ENCODE results near the gene KRT77. TPM values are rescaled to one million over a fixed set of nuclear protein-coding genes. Genes with fewer than 3 reads are reported as not detected.

The KRT77 gene
- total and polyA plus RNA-seq, 2 experiments from 2014 or later: not detected

- H3K27ac Mint-ChIP-seq: no peak overlapping the region
- no peak overlapping the region for H3K4me3 ChIP-seq
- H3K4me2 ChIP-seq: no peak overlapping the region
- H3K79me2 ChIP-seq (replicated peaks; ENCODE audit: insufficient read depth): no peaks in the 10 kb centered on the region
- no peaks in the 10 kb centered on the region for H3K9me3 Mint-ChIP-seq
- ATAC-seq (no peak), DNase-seq (ENCODE audit: low spot score) (no peak)
- TF ChIP-seq REST (IDR thresholded peaks at IDR 0.05; ENCODE audit: unreplicated experiment) (no peak), STAT1 (IDR thresholded peaks at IDR 0.05; ENCODE audit: unreplicated experiment) (no peak), CREB1 (CRISPR knock-in tag; IDR thresholded peaks at IDR 0.05; ENCODE audit: low read depth) (no peak), CTCF (conservative IDR thresholded peaks at IDR 0.05; ENCODE audit: low read depth in 2 of 2) (no peak), NANOG (IDR thresholded peaks at IDR 0.05; ENCODE audit: borderline replicate concordance) (no peak), ETS1 (IDR thresholded peaks at IDR 0.05) (no peak), POLR2AphosphoS5 (IDR thresholded peaks at IDR 0.05; ENCODE audit: low read depth) (no peak), JUNB (IDR thresholded peaks at IDR 0.05; ENCODE audit: unreplicated experiment) (no peak)
- TF ChIP-seq, protein P1, sequence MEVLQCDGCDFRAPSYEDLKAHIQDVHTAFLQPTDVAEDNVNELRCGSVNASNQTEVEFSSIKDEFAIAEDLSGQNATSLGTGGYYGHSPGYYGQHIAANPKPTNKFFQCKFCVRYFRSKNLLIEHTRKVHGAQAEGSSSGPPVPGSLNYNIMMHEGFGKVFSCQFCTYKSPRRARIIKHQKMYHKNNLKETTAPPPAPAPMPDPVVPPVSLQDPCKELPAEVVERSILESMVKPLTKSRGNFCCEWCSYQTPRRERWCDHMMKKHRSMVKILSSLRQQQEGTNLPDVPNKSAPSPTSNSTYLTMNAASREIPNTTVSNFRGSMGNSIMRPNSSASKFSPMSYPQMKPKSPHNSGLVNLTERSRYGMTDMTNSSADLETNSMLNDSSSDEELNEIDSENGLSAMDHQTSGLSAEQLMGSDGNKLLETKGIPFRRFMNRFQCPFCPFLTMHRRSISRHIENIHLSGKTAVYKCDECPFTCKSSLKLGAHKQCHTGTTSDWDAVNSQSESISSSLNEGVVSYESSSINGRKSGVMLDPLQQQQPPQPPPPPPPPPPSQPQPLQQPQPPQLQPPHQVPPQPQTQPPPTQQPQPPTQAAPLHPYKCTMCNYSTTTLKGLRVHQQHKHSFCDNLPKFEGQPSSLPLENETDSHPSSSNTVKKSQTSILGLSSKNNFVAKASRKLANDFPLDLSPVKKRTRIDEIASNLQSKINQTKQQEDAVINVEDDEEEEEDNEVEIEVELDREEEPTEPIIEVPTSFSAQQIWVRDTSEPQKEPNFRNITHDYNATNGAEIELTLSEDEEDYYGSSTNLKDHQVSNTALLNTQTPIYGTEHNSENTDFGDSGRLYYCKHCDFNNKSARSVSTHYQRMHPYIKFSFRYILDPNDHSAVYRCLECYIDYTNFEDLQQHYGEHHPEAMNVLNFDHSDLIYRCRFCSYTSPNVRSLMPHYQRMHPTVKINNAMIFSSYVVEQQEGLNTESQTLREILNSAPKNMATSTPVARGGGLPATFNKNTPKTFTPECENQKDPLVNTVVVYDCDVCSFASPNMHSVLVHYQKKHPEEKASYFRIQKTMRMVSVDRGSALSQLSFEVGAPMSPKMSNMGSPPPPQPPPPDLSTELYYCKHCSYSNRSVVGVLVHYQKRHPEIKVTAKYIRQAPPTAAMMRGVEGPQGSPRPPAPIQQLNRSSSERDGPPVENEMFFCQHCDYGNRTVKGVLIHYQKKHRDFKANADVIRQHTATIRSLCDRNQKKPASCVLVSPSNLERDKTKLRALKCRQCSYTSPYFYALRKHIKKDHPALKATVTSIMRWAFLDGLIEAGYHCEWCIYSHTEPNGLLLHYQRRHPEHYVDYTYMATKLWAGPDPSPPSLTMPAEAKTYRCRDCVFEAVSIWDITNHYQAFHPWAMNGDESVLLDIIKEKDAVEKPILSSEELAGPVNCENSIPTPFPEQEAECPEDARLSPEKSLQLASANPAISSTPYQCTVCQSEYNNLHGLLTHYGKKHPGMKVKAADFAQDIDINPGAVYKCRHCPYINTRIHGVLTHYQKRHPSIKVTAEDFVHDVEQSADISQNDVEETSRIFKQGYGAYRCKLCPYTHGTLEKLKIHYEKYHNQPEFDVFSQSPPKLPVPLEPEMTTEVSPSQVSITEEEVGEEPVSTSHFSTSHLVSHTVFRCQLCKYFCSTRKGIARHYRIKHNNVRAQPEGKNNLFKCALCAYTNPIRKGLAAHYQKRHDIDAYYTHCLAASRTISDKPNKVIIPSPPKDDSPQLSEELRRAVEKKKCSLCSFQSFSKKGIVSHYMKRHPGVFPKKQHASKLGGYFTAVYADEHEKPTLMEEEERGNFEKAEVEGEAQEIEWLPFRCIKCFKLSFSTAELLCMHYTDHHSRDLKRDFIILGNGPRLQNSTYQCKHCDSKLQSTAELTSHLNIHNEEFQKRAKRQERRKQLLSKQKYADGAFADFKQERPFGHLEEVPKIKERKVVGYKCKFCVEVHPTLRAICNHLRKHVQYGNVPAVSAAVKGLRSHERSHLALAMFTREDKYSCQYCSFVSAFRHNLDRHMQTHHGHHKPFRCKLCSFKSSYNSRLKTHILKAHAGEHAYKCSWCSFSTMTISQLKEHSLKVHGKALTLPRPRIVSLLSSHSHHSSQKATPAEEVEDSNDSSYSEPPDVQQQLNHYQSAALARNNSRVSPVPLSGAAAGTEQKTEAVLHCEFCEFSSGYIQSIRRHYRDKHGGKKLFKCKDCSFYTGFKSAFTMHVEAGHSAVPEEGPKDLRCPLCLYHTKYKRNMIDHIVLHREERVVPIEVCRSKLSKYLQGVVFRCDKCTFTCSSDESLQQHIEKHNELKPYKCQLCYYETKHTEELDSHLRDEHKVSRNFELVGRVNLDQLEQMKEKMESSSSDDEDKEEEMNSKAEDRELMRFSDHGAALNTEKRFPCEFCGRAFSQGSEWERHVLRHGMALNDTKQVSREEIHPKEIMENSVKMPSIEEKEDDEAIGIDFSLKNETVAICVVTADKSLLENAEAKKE (CRISPR knock-in tag; IDR thresholded peaks at IDR 0.05): no peak
- no peaks in the 10 kb centered on the region for H3K36me3 ChIP-seq (ENCODE audit: insufficient read depth)
- no peaks in the 10 kb centered on the region for H3K36me3 Mint-ChIP-seq (ENCODE audit: low read depth)
- H3K27ac ChIP-seq (ENCODE audit: low read depth): no peak overlapping the region
- H3K4me1 ChIP-seq (ENCODE audit: insufficient read depth): no peaks in the 10 kb centered on the region
- no peaks in the 10 kb centered on the region for H4K20me1 ChIP-seq (replicated peaks; ENCODE audit: insufficient read depth)
- no peaks in the 10 kb centered on the region for H3K9me2 ChIP-seq (ENCODE audit: insufficient read depth)
- H3F3A ChIP-seq (replicated peaks; ENCODE audit: low read depth): no peaks in the 10 kb centered on the region
- no peaks in the 10 kb centered on the region for H3K4me1 Mint-ChIP-seq
- H3K27me3 Mint-ChIP-seq (ENCODE audit: insufficient read depth, low read depth, poor library complexity): no peaks in the 10 kb centered on the region
- no peak overlapping the region for H2AFZ ChIP-seq
- no peaks in the 10 kb centered on the region for H3K27me3 ChIP-seq (ENCODE audit: insufficient read depth)
- H3K4me3 Mint-ChIP-seq: no peak overlapping the region
These were observed 29.5 kb downstream of the KRT77 start for GRCh38 chr12:52673713-52674432.

All from GM23338 (cell line).